ENCODE data around the gene MIA3. TPM values are rescaled to one million over a fixed set of nuclear protein-coding genes. Genes with fewer than 3 reads are reported as not detected.

The MIA3 gene
- total and polyA plus RNA-seq, 2 experiments from 2014 or later: 32.7 to 40.0 TPM

DNA sequence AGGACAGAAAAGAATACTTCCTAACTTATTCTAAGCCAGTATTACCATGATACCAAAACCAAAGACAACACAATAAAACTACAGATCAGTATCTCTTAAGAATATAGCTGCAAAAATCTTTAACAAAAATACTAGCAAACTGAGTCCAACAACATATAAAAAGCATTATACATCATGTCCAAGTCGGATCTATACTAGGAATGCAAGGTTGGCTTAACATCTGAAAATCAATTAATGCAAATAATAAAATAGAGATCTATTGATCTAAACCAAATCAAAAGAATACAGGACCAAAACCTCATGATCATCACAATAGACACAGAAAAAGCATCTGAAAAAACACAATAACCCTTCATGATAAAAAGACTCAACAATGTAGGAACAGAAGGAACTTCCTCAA lies 47.1 kb upstream of the MIA3 start (continued):
- TF ChIP-seq EZH2 (IDR thresholded peaks at IDR 0.05; ENCODE audit: low read depth, unreplicated experiment) (no peak), CREB1 (CRISPR knock-in tag; IDR thresholded peaks at IDR 0.05; ENCODE audit: low read depth) (no peak), EZH2phosphoT487 (IDR thresholded peaks at IDR 0.05; ENCODE audit: unreplicated experiment) (no peak)
- TF ChIP-seq, protein P1, sequence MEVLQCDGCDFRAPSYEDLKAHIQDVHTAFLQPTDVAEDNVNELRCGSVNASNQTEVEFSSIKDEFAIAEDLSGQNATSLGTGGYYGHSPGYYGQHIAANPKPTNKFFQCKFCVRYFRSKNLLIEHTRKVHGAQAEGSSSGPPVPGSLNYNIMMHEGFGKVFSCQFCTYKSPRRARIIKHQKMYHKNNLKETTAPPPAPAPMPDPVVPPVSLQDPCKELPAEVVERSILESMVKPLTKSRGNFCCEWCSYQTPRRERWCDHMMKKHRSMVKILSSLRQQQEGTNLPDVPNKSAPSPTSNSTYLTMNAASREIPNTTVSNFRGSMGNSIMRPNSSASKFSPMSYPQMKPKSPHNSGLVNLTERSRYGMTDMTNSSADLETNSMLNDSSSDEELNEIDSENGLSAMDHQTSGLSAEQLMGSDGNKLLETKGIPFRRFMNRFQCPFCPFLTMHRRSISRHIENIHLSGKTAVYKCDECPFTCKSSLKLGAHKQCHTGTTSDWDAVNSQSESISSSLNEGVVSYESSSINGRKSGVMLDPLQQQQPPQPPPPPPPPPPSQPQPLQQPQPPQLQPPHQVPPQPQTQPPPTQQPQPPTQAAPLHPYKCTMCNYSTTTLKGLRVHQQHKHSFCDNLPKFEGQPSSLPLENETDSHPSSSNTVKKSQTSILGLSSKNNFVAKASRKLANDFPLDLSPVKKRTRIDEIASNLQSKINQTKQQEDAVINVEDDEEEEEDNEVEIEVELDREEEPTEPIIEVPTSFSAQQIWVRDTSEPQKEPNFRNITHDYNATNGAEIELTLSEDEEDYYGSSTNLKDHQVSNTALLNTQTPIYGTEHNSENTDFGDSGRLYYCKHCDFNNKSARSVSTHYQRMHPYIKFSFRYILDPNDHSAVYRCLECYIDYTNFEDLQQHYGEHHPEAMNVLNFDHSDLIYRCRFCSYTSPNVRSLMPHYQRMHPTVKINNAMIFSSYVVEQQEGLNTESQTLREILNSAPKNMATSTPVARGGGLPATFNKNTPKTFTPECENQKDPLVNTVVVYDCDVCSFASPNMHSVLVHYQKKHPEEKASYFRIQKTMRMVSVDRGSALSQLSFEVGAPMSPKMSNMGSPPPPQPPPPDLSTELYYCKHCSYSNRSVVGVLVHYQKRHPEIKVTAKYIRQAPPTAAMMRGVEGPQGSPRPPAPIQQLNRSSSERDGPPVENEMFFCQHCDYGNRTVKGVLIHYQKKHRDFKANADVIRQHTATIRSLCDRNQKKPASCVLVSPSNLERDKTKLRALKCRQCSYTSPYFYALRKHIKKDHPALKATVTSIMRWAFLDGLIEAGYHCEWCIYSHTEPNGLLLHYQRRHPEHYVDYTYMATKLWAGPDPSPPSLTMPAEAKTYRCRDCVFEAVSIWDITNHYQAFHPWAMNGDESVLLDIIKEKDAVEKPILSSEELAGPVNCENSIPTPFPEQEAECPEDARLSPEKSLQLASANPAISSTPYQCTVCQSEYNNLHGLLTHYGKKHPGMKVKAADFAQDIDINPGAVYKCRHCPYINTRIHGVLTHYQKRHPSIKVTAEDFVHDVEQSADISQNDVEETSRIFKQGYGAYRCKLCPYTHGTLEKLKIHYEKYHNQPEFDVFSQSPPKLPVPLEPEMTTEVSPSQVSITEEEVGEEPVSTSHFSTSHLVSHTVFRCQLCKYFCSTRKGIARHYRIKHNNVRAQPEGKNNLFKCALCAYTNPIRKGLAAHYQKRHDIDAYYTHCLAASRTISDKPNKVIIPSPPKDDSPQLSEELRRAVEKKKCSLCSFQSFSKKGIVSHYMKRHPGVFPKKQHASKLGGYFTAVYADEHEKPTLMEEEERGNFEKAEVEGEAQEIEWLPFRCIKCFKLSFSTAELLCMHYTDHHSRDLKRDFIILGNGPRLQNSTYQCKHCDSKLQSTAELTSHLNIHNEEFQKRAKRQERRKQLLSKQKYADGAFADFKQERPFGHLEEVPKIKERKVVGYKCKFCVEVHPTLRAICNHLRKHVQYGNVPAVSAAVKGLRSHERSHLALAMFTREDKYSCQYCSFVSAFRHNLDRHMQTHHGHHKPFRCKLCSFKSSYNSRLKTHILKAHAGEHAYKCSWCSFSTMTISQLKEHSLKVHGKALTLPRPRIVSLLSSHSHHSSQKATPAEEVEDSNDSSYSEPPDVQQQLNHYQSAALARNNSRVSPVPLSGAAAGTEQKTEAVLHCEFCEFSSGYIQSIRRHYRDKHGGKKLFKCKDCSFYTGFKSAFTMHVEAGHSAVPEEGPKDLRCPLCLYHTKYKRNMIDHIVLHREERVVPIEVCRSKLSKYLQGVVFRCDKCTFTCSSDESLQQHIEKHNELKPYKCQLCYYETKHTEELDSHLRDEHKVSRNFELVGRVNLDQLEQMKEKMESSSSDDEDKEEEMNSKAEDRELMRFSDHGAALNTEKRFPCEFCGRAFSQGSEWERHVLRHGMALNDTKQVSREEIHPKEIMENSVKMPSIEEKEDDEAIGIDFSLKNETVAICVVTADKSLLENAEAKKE (CRISPR knock-in tag; IDR thresholded peaks at IDR 0.05): no peak

DNA sequence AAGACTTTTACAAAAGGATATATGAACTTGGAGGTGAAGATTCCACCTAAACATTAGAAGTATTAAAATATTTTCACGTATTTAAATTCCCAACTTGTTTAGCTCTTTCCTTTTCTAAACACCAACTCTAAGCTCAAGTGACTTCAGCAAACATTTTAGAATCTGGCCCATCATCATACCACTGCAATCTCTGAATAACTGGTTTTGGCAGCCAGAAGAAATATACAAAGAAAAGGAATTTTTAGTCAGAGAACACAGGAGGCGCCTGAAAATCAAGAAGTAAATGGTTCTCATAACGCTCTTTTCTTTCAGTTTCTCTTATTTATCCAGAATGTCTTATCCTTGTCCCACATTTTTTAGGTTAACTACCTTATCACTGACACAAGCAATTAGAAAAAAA lies 38.6 kb upstream of the MIA3 start:
- ATAC-seq: no peak
- no peak for TF ChIP-seq JUNB (IDR thresholded peaks at IDR 0.05; ENCODE audit: unreplicated experiment)
- TF ChIP-seq STAT1 (IDR thresholded peaks at IDR 0.05; ENCODE audit: unreplicated experiment): no peak
- TF ChIP-seq, protein P1 (CRISPR knock-in tag; IDR thresholded peaks at IDR 0.05): no peak
- no peak for TF ChIP-seq NANOG (IDR thresholded peaks at IDR 0.05; ENCODE audit: borderline replicate concordance)
- TF ChIP-seq, protein P2, sequence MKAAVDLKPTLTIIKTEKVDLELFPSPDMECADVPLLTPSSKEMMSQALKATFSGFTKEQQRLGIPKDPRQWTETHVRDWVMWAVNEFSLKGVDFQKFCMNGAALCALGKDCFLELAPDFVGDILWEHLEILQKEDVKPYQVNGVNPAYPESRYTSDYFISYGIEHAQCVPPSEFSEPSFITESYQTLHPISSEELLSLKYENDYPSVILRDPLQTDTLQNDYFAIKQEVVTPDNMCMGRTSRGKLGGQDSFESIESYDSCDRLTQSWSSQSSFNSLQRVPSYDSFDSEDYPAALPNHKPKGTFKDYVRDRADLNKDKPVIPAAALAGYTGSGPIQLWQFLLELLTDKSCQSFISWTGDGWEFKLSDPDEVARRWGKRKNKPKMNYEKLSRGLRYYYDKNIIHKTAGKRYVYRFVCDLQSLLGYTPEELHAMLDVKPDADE (IDR thresholded peaks at IDR 0.05): no peak
- no peak for TF ChIP-seq POLR2AphosphoS5 (IDR thresholded peaks at IDR 0.05; ENCODE audit: low read depth)

More for the DNA sequence above, 38.6 kb upstream of the MIA3 start:
- Mint-ChIP-seq H3K27me3 (ENCODE audit: insufficient read depth, low read depth, poor library complexity) (no peaks in the 10 kb centered on the region), H3K27ac (no peak overlapping the region), H3K4me1 (no peaks in the 10 kb centered on the region), H3K9me3 (no peaks in the 10 kb centered on the region), H3K4me3 (no peak overlapping the region), H3K36me3 (ENCODE audit: low read depth) (peaks cover 23% of the 10 kb centered on the region)
- H3K27ac ChIP-seq (ENCODE audit: low read depth): no peak overlapping the region
- no peak overlapping the region for H3K4me3 ChIP-seq
- no peak overlapping the region for H2AFZ ChIP-seq
- no peaks in the 10 kb centered on the region for H3K4me1 ChIP-seq (ENCODE audit: insufficient read depth)
- H3K79me2 ChIP-seq (replicated peaks; ENCODE audit: insufficient read depth): peaks cover 35% of the 10 kb centered on the region
- peaks cover 13% of the 10 kb centered on the region; the same call in 1 of the 2 replicates for H4K20me1 ChIP-seq (replicated peaks; ENCODE audit: insufficient read depth)
- no peaks in the 10 kb centered on the region for H3K27me3 ChIP-seq (ENCODE audit: insufficient read depth)
- no peak for DNase-seq (ENCODE audit: low spot score)
- no peaks in the 10 kb centered on the region for H3K9me2 ChIP-seq (ENCODE audit: insufficient read depth)
- peaks cover 20% of the 10 kb centered on the region; the same call in 1 of the 2 replicates for H3K36me3 ChIP-seq (ENCODE audit: insufficient read depth)
- H3K4me2 ChIP-seq: no peak overlapping the region
- H3F3A ChIP-seq (replicated peaks; ENCODE audit: low read depth): no peaks in the 10 kb centered on the region
